Activated naive CD4-positive, alpha-beta T cell treated with anti-CD3 and anti-CD28 coated beads for 36 hours (primary cell): Measurements from ENCODE around the gene LYG1. TPM values are rescaled to one million over a fixed set of nuclear protein-coding genes. Genes with fewer than 3 reads are reported as not detected.
"Not testable (repeated sequence)": the region's sequence is repeated elsewhere in the genome, so short reads cannot be mapped to it uniquely, and the experiment has no call there.

Experiments
- CTCF ChIA-PET: fragments of 350-600 bp; sonication (Branson Sonifier 250); formaldehyde crosslinking; loops from one replicate; lab custom pipeline; 2021; ENCODE audit warnings: antibody characterized with exemption; lab: Charles Lee
- DNase-seq: peaks from one replicate; pipeline ENCODE4 v3.0.0-alpha.2; 2020
- H3K27ac Mint-ChIP-seq: one replicate; pipeline ENCODE4 v1.8.0; 2021; ENCODE audit warnings: mild to moderate bottlenecking, mixed read lengths
- H3K27me3 Mint-ChIP-seq: one replicate; pipeline ENCODE4 v1.8.0; 2021; ENCODE audit warnings: low read depth, mixed read lengths
- H3K36me3 Mint-ChIP-seq: one replicate; pipeline ENCODE4 v1.8.0; 2021; ENCODE audit warnings: low read depth, mixed read lengths
- H3K4me1 Mint-ChIP-seq: one replicate; pipeline ENCODE4 v1.8.0; 2021; ENCODE audit warnings: low read depth, mixed read lengths
- H3K4me3 Mint-ChIP-seq: one replicate; pipeline ENCODE4 v1.8.0; 2021; ENCODE audit warnings: mild to moderate bottlenecking, moderate library complexity, mixed read lengths
- H3K9me3 Mint-ChIP-seq: one replicate; pipeline ENCODE4 v1.8.0; 2021; ENCODE audit warnings: mixed read lengths
- intact Hi-C: fragments of 100-400 bp; cut with micrococcal nuclease; formaldehyde crosslinking; loops from one replicate; pipeline ENCODE4 v1.15.1; 2023
- total RNA-seq, 2 experiments: library from RNA; stranded (reverse); gene quantifications; one replicate each; pipeline ENCODE4 v1.2.3, GENCODE V29; 2021

The LYG1 gene
- total RNA-seq = under 1 TPM; 0.32 to 0.36 TPM

DNA sequence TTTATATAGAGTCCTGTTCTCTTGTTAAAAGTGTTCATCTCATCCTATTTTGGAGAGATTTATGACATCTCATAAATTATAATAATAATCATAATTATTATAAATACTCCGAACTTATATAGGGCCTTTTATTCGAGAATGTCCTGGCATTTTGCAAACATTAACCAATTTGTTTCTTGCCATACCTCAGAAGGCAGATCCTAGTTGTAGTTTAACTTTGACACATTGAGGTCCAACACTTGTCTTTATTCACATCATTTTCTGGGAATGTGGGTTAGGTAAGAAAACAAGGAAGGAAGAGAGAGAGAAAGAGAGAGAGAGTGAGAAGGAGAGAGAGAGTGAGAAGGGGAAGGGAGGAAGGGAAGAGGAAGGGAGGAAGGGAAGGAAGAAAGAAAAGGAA is at the start of gene LYG1:
Gene LYG1 (minus strand): TSS at position 101 of the 400 bp plus-strand sequence. CDS start 5,527 bp downstream, outside the sequence.
- peaks cover 30% of the 10 kb centered on the region for H3K36me3 Mint-ChIP-seq
- H3K27me3 Mint-ChIP-seq, CTCF ChIA-PET, intact Hi-C loops, H3K4me1 Mint-ChIP-seq, H3K4me3 Mint-ChIP-seq, H3K9me3 Mint-ChIP-seq, DNase-seq, H3K27ac Mint-ChIP-seq: not testable (repeated sequence)

DNA sequence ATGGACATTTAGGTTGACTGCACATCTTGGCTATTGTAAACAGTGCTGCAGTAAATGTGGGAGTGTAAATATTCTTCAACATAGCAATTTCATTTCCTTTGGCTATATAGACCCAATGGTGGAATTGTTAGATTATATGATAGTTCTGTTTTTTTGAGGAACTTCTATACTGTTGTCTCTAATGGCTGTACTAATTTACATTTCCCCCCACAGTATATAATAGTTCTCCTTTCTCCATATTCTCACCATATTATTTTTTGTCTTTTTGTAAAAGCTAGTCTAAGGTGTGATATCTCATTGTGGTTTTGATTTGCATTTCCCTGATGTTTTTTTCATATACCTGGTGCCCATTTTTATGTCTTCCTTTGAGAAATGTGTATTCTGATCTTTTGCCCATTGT is 49.2 kb upstream of the LYG1 start:
- Mint-ChIP-seq H3K9me3 (no peaks in the 10 kb centered on the region), H3K27me3 (no peaks in the 10 kb centered on the region), H3K27ac (peak overlapping the region; percentile 13), H3K4me1 (peaks cover 73% of the 10 kb centered on the region), H3K4me3 (no peak overlapping the region), H3K36me3 (peaks cover 7% of the 10 kb centered on the region)
- intact Hi-C loops = no loop called here
- CTCF ChIA-PET = interaction anchor here (0.6 kb wide), 1 partner anchor 15 kb away, joined by 3 read pairs; no protein-coding TSS in a partner anchor
- DNase-seq = no peak

DNA sequence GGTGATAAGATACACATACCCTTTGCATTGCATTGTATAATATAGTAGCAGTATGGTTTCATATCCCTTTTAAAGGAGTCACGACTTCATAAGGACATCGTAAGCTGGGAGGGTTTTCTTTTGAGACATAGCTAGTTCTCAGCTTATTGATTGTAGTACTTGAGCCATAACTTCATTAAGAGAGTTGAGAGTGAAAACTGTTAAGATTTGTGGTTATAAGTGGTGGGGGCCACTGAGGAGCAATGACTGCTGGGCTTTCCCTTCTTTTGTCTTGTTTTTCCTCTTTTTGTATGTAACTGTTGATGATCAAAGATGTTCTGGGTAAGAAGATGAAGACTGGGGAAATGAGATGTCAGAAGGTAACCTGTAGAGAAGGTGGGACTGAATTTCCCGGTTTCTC is 47.2 kb upstream of the LYG1 start:
- H3K27ac Mint-ChIP-seq = peak overlapping the region; percentile 87
- intact Hi-C loops = loop anchor here (1.0 kb wide), 2 partner anchors 12 to 30 kb away; partner anchors contain the start of gene TXNDC9
- CTCF ChIA-PET = interaction anchor here (2.1 kb wide), 1 partner anchor 10 kb away, joined by 9 read pairs; the partner anchor contains the start of gene EIF5B
- H3K4me1 Mint-ChIP-seq = peaks cover 67% of the 10 kb centered on the region
- peak; percentile 52 for DNase-seq
- H3K4me3 Mint-ChIP-seq = no peak overlapping the region
- H3K36me3 Mint-ChIP-seq = peaks cover 8% of the 10 kb centered on the region
- no peaks in the 10 kb centered on the region for H3K9me3 Mint-ChIP-seq
- H3K27me3 Mint-ChIP-seq = no peaks in the 10 kb centered on the region

DNA sequence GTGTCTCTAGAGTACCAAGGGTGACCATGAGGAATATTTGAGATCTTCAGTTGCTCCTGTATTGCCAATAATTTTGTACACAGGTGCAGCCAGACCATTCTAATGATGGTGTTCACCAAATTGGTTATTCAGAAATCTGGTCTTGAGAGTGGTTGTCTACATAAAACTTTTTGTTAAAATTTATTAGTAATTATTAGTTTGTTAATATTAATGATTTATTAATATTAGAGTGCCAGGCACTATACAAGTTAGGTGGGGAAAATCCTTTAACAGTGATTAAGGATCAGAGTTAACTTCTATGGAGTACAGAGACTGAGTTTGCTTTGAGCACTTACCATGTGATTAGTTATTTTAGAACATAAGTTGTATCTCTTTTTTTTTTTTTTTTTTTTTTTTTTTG is 45.2 kb upstream of the LYG1 start:
- H3K36me3 Mint-ChIP-seq = peaks cover 8% of the 10 kb centered on the region
- peaks cover 74% of the 10 kb centered on the region for H3K4me1 Mint-ChIP-seq
- no peaks in the 10 kb centered on the region for H3K9me3 Mint-ChIP-seq
- intact Hi-C loops = no loop called here
- CTCF ChIA-PET = interaction anchor here (0.6 kb wide), 1 partner anchor 8 kb away, joined by 3 read pairs; no protein-coding TSS in a partner anchor
- no peaks in the 10 kb centered on the region for H3K27me3 Mint-ChIP-seq
- DNase-seq = no peak
- H3K4me3 Mint-ChIP-seq = no peak overlapping the region
- H3K27ac Mint-ChIP-seq = no peak overlapping the region

DNA sequence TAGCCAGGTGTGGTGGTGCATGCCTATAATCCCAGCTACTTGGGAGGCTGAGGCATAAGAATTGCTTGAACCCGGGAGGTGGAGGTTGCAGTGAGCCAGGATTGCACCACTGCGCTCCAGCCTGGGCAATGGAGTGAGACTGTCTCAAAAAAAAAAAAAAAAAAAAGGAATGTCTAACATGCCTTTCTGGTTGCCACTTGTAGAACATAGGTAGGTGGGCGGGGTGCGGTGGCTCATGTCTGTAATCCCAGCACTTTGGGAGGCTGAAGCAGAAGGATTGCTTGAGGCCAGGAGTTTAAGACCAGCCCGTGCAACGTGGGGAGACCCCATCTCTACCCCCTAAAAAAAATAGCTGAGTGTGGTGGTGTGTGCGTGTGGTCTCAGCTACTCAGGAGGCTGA is 44.4 kb upstream of the LYG1 start:
- intact Hi-C loops, H3K27me3 Mint-ChIP-seq, CTCF ChIA-PET, H3K27ac Mint-ChIP-seq, H3K9me3 Mint-ChIP-seq, DNase-seq, H3K36me3 Mint-ChIP-seq, H3K4me3 Mint-ChIP-seq: not testable (repeated sequence)
- peaks cover 74% of the 10 kb centered on the region for H3K4me1 Mint-ChIP-seq

DNA sequence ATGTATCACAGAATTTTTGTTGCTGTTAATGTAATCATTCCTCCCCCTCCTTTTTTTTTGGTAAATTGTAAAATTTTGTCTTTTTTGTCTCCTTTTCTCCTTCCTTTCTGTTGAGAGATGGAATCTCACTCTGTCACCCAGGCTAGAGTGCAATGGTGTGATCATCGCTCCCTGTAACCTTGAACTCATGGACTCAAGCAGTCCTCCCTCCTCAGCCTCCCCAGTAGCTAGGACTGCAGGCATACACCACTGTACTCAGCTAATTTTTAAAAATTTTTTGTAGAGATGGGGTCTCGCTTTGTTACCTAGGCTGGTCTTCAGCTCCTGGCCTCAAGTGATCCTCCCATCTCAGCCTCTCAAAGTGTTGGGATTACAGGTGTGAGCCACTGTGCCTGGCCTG is 41.5 kb upstream of the LYG1 start:
- no peak overlapping the region for H3K4me3 Mint-ChIP-seq
- CTCF ChIA-PET = no interaction called here
- DNase-seq = no peak
- no peak overlapping the region for H3K27ac Mint-ChIP-seq
- peaks cover 64% of the 10 kb centered on the region for H3K4me1 Mint-ChIP-seq
- no peaks in the 10 kb centered on the region for H3K27me3 Mint-ChIP-seq
- intact Hi-C loops = no loop called here
- peaks cover 6% of the 10 kb centered on the region for H3K36me3 Mint-ChIP-seq
- no peaks in the 10 kb centered on the region for H3K9me3 Mint-ChIP-seq

DNA sequence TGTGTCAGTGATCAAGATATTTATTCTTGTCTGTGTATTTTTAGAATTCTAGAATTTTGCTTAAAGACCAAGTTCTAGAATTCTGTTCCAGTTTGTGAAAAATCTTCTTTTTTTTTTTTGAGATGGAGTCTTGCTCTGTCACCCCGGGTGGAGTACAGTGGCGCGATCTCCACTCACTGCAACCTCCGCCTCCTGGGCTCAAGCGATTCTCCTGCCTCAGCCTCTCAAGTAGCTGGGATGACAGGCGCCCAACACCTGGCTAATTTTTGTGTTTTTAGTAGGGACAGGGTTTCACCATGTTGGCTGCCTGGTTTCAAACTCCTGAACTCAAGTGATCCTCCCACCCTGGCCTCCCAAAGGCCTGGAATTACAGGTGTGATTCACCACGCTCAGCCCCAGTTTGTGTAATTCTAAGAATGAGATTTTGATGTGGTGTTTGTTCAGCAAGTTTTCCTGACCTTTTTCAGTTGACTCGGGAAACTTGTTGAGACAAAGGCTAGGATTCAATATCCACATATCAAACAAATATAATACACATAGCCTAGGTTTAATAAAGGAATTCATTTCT is 39.8 kb upstream of the LYG1 start:
- H3K4me3 Mint-ChIP-seq = no peak overlapping the region
- intact Hi-C loops = no loop called here
- no peaks in the 10 kb centered on the region for H3K9me3 Mint-ChIP-seq
- H3K27ac Mint-ChIP-seq = no peak overlapping the region
- DNase-seq = peak; percentile 14
- peaks cover 4% of the 10 kb centered on the region for H3K36me3 Mint-ChIP-seq
- peaks cover 54% of the 10 kb centered on the region for H3K4me1 Mint-ChIP-seq
- no peaks in the 10 kb centered on the region for H3K27me3 Mint-ChIP-seq
- CTCF ChIA-PET = no interaction called here

DNA sequence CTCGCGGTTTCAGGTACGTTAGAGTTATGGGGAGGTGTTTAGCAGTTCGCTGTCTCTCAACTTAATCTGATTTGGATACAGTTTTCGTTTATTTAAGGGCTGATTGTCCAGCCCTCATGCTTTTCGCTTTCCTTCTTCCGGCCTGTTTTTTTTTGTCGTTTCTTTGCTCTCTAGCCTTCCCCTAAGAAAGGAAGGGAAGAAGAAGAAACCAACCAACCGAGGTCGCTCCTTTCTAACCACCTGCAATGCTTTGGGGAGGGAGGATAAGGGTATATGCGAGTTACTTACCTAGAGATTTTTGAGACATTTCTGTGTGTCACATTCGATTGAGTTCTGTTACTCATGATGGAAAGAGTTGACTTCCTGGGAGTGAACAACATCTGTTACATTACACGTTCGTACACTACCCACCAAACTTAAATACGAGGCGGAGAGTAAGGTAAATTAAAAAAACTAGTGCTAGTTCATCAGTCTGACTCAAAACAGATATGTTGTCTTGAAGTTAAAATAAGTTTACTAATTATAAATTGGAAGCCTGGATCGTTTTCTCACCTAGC is 37.1 kb upstream of the LYG1 start:
- CTCF ChIA-PET = interaction anchor here (0.6 to 2.2 kb wide), 4 partner anchors 9 to 157 kb away, joined by 3 to 9 read pairs (median 4); partner anchors contain the start of genes MITD1, MRPL30 and REV1
- DNase-seq = peak; percentile 9
- no peak overlapping the region for H3K4me3 Mint-ChIP-seq
- no peaks in the 10 kb centered on the region for H3K36me3 Mint-ChIP-seq
- H3K9me3 Mint-ChIP-seq = no peaks in the 10 kb centered on the region
- peaks cover 56% of the 10 kb centered on the region for H3K4me1 Mint-ChIP-seq
- no peaks in the 10 kb centered on the region for H3K27me3 Mint-ChIP-seq
- intact Hi-C loops = loop anchor here (5.0 to 10.0 kb wide), 4 partner anchors 251 to 1623 kb away; partner anchors contain the start of genes COA5, TMEM131, UNC50 and ZAP70
- no peak overlapping the region for H3K27ac Mint-ChIP-seq

DNA sequence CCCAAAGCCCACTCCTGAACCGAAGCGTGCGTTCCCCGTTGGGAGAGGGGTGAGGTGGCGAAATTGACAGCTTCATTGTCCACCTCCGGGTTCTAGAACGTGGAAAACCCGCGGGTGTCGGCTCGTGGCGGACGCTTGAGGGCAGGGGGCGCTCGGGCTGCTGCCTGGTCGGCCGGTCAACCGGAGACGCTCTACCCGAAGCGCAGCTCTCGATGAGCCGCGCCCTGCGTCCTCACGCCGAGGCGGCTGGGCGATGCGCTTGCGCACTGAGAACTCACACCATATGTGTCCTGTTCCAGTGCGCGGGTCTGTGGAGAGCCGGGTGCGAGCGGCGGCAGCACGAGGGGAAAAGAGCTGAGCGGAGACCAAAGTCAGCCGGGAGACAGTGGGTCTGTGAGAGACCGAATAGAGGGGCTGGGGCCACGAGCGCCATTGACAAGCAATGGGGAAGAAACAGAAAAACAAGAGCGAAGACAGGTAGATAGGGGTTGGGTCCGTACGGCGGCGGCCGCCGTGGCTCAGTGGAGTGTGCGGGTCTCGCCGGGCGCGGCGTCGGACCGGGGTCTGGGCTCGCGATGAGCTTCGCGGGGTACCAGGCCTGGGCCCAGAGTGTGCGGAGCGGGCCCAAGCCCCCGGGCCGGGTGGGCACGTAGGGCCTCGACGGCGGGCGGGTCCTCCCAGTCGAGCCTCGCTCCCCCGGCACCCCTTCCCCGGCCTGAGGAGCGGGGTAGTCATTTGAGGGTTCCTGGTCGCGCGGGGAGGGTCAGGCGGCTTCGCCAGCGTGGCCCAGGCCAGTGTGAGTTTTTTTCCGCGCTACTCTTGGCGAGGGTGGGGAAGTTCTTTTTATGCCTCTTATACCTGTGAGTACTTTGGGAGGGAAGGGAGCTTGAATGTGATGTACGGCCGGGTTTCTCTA is 36.4 kb upstream of the LYG1 start, which contains the start of gene EIF5B:
Gene EIF5B (plus strand): TSS at position 277 of the 916 bp plus-strand sequence. CDS start 166 bp downstream, at position 443.
- Mint-ChIP-seq H3K9me3 (no peaks in the 10 kb centered on the region), H3K4me1 (peaks cover 49% of the 10 kb centered on the region), H3K36me3 (peaks cover 3% of the 10 kb centered on the region), H3K4me3 (no peak within 1 kb of the TSS), H3K27me3 (no peaks in the 10 kb centered on the region), H3K27ac (no peak within 1 kb of the TSS)
- CTCF ChIA-PET = interaction anchor here (1.7 to 2.2 kb wide), 3 partner anchors 11 to 156 kb away, joined by 4 to 9 read pairs (median 5); partner anchors contain the start of genes MITD1, MRPL30 and REV1
- intact Hi-C loops = loop anchor here (2.0 to 10.0 kb wide), 7 partner anchors 39 to 1623 kb away; partner anchors contain the start of genes COA5, PDCL3, TMEM131 and UNC50
- peak; percentile 92 for DNase-seq

DNA sequence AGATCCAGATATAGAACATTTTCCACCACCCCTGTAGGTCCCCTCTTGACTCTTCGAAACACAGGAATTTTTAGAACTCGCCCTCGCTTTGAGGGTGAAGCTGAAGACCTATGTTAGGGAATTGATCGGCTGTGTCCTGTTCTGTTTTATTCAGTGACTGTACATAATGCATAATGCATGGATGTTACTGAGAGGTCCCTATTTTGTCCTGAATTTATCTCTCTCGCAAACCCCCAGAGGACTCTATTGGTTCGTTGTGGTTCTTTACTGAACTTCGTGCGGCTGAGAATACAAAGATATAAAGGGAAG is 35.8 kb upstream of the LYG1 start:
- peaks cover 9% of the 10 kb centered on the region for H3K36me3 Mint-ChIP-seq
- no peaks in the 10 kb centered on the region for H3K27me3 Mint-ChIP-seq
- H3K4me3 Mint-ChIP-seq = no peak overlapping the region
- no peak for DNase-seq
- intact Hi-C loops = loop anchor here (1.0 to 10.0 kb wide), 13 partner anchors 12 to 1672 kb away; partner anchors contain the start of genes ACTR1B, C2orf15, COA5 and MITD1
- no peak overlapping the region for H3K27ac Mint-ChIP-seq
- CTCF ChIA-PET = interaction anchor here (0.9 to 1.7 kb wide), 3 partner anchors 51 to 156 kb away, joined by 4 to 5 read pairs (median 4); partner anchors contain the start of genes MITD1, MRPL30 and REV1
- H3K9me3 Mint-ChIP-seq = no peaks in the 10 kb centered on the region
- H3K4me1 Mint-ChIP-seq = peaks cover 46% of the 10 kb centered on the region

DNA sequence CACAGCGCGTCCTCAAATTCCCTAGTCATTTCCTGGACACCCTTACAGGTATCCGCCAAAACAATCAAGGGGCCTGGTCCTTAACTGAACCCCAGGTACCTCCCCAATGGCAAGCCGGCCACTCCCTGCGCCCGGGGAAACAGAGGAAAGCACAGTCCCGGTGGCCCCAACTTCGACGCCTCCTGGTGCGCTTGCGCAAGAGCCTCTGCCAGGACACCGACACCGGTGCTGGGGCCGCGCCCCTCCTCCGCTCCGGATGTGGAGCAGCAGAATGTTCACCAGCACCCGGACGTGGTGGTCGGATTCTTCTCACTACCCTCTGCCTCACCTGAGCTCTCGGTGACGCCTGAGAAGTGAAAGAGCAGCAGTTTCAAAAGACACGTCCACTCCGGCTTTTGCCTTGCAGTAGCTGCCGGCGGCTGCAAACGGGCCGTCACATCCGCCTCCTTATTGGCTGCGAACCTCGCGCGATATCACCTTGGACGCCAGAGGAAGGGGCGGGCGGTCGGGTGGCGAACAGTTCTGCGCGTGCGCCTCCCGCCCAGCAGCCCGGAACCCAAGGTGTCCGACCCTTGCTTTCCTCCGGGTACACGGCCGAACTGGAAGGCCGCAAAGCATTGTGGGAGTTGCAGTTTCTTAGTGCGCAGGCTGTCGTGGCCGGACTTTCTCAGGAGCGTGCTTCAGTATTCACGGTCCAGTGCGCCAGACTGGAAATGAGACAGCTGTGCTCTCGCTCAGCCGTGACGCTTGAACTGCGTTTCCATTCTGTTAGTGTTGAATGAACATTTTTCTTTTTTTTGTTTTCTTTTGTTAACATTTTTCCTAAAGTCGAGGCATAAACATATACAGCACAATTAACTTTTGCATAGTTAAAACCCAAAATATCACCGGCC is 35.2 kb upstream of the LYG1 start, which contains the start of gene TXNDC9:
Gene TXNDC9 (minus strand): TSS at position 423 of the 893 bp plus-strand sequence. CDS start 3,123 bp downstream, outside the sequence.
- peak; percentile 98 for DNase-seq
- Mint-ChIP-seq H3K27ac (no peak within 1 kb of the TSS), H3K36me3 (peaks cover 10% of the 10 kb centered on the region), H3K4me3 (no peak within 1 kb of the TSS), H3K9me3 (no peaks in the 10 kb centered on the region), H3K4me1 (peaks cover 41% of the 10 kb centered on the region), H3K27me3 (no peaks in the 10 kb centered on the region)
- intact Hi-C loops = loop anchor here (1.0 to 10.0 kb wide), 13 partner anchors 12 to 1672 kb away; partner anchors contain the start of genes ACTR1B, C2orf15, COA5 and MITD1
- CTCF ChIA-PET = interaction anchor here (0.9 to 1.7 kb wide), 2 partner anchors 52 to 155 kb away, joined by 4 to 5 read pairs; partner anchors contain the start of genes MITD1 and MRPL30
